ENCODE data around the gene ATG13.
"Not testable (repeated sequence)": the region's sequence is repeated elsewhere in the genome, so short reads cannot be mapped to it uniquely, and the experiment has no call there.

ATG13 gene

DNA sequence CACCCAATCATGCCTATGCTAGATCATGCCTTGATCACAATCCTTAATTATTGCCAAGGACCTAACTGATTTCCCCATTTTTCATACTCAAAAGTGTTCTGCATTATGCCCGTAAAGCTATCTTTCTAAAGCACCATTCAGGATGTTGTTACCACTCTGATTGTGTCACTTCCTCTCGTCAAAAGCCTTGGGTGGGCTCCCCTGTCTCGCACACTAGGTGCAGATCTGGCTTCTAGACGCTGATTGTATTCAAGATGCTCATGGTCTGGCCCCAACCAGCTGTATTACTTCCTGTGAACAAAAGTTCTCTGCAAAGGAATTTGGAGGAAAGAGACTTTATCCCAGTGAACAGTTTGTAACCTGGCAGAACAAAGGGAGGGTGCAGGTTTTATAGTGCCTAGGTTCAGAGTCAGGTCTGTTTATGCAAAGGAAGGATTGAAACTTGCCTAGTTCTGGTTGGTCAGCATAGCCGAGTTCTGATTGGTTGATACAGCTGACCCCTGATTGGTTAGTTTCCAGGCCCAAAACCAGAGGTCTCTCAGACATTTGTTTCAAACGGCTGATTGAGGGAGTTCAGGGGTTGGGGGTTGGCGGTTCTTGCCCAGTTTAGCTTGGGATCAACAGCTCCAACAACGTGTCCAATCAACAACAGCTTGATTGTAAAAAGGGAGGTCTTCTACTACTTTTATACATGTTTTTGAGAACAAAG, 25.4 kb downstream of the ATG13 start:
- in situ Hi-C loops (cut with MboI; ENCODE audit: low sequenced_read_pairs) = no loop called here

DNA sequence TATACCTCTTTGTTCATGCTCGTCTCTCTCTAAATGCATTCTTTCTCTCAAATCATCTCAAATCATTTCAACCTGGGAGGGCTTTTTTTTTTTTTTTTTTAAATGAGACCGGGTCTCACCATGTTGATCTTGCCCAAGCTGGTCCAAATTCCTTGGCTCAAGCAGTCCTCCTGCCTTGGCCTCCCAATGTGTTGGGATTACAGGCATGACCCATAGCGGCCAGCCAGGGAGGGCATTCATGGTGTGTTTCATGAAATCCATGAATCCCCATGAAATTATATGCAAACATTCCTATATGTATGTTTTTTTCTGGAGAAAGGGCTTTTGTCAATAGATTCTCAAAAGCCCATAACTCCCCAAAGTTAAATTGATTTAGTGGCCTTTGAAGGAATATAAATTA, 26.2 kb downstream of the ATG13 start:
- in situ Hi-C loops (cut with MboI; ENCODE audit: low sequenced_read_pairs) = no loop called here

DNA sequence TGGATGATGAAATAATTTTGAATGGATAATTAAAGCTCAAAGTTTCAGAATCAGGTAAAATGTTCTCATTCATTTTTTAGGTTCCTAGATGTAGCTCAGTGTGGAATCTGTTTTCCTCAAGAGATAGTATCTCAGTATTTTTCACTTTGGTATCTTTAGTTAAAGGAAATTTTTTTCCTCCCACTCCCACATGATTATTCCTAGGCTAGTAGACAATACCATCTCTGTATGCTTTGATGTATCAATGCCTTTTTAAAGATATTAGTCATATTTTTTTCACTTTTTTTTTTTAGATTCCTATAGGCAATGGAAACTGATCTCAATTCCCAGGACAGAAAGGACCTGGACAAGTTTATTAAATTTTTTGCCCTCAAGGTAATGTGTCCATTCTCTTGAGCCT, 26.6 kb downstream of the ATG13 start:
- in situ Hi-C loops (cut with MboI; ENCODE audit: low sequenced_read_pairs) = no loop called here

DNA sequence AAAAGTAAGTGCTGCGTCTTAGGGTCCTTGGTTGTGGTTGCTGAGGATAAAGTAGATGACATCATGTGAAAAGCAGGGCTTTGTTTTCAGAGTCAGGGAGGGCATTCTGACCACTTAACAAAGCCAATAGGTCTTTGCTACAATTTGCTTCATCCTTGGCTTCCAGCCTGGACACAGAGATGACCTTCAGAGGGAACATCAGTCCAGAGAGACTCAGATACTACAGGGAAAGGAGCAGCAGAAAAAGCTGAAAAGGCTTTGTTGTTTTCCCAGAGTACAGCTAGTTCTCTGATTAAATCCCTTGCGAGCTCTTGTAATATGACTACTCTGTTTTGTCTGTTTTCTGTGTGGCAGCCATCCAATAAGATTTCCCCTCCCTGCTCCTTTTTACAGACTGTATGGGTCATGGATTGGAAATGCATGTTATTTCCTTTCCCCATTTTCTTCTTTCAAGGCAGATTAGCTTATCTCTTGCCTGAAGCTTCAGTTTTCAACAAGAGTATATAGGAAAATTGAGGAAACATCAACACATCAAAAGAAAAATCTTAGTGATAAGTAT, 31.9 kb downstream of the ATG13 start:
- in situ Hi-C loops (cut with MboI; ENCODE audit: low sequenced_read_pairs) = no loop called here

DNA sequence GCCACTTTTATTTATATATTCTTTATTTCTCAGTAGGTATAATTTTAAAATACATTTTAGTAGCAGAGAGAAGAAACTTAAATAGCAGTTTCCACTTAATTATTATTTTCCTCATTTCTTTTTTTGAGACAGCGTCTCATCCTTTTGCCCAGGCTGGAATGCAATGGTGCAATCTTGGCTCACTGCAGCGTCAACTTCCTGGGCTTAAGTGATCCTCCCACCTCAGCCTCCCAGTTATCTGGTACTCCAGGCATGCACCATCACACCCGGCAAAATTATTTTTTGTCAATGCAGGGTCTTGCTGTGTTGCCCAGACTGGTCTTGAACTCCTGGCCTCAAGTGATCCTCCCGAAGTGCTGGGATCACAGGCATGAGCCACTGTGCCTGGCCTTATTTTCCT, 38.3 kb downstream of the ATG13 start:
- in situ Hi-C loops (cut with MboI; ENCODE audit: low sequenced_read_pairs) = no loop called here

DNA sequence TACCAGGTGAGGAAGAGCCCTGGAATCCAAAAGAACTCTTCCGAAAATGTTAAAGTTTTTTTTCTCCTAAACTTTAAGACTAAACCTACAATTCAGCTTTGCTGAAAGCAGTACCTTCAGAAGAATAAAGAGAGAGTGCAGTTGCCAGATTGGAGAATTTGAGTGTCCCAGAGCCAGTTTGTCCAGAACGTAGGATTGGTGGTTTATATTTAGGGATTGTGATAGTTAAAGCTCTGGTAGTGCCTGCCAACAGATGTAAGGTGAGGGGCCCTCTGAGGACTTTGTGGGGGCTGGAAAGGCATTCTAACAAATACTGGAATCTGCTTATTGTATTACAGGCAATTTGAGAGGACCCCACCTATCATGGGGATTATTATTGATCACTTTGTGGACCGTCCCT, 39.8 kb downstream of the ATG13 start:
- in situ Hi-C loops (cut with MboI; ENCODE audit: low sequenced_read_pairs) = no loop called here

DNA sequence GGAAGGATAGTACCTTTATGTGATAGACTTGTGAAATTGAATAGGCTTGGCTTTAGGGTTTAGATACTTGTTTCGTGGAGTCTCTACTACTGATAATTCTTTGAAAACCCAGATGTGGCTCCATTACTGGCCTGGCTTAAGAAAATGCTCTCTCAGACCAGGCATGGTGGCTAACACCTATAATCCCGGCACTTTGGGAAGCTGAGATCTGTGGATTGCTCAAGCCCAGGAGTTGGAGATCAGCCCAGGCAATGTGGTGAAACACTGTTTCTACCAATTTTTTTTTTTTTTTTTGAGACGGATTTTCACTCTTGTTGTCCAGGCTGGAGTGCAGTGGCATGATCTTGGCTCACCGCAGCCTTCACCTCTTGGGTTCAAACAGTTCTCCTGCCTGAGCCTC, 40.9 kb downstream of the ATG13 start:
- in situ Hi-C loops (cut with MboI; ENCODE audit: low sequenced_read_pairs) = no loop called here

DNA sequence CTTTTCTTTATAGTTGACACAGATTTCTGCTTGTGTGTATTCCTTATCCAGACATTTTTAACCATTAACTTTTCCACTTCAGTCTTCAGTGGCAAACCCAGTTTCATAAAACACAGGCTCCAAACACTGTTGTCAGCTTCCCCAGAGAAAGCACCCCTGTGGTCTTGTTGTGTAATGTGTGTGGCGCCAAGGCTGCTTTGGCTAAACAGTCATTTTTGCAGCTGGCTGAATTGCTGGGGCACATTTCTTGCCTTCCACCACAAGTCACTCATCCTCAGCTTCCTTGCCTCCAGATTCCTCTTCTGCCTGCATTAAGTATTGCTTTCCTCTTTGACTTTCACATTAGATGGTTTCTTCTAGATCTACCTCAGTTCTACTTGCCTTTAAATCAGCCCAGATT, 42.6 kb downstream of the ATG13 start:
- in situ Hi-C loops (cut with MboI; ENCODE audit: low sequenced_read_pairs) = no loop called here

DNA sequence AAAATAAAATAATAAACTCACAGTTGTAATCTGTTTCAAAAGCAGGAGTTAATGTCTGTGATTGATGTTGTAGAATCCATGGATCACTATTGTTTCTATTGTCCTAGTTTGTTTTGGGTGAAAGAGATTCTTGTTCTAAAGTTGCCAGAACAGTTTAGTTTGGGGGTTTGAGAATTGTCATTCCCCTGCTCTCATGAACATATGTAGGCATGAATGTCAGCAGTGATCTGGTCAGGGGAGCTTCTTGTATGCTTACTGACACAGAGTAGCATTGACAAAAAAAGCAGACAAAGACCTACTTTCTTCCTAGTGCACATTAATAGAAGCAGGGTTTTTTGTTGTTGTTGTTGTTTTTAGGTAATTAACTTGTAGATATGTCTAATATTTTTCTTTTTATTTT, 44.5 kb downstream of the ATG13 start:
- in situ Hi-C loops (cut with MboI; ENCODE audit: low sequenced_read_pairs) = no loop called here

DNA sequence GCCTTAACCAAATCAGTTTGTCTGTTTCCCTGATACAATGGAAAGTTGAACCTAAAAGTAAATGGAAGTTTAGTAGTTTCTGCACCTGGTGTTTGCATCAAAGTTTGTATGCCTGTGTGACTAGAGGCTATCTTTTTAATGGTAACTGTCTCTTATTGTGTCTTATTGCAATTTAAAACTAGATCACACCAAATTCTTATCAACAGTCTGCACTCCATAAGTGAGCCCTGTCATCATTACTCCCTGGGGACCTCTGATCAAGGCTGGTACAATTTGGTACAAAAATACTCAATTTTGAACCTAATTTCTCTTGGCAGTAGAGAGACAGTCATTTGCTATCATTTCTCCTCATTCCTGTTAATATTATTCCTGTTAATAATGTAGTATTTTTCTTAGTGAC, 45.0 kb downstream of the ATG13 start:
- in situ Hi-C loops (cut with MboI; ENCODE audit: low sequenced_read_pairs) = no loop called here

DNA sequence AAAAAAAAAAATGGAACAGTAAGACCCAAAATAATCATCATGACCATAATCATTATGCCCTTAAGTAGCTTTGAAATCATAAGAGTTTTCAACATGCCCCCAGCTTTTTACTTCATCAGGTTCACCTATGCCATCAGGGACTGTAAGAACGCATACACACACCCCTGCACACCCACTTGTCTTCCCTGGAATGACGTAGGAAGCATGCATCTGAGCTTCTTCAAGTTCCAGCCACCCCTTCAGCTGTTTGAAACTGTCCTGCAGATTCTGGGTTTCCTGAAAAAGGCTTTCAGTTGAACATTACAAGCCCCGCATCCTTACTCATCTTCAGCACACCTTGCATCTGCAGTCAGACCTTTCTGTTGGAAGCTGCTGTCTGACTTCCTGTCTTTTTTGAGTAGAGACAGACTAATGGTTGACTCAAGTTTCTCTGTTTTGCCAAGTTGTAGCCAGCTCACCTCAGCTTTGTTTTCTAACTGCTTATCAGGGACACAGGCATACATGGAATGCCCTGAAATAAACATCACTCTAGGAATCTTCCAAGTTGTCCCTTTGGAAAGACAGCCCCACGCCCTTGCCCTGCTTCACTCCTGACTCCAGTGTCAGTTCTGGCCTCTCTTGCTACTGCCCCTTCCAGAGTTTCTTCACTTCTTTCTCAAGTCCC, 46.1 kb downstream of the ATG13 start:
- in situ Hi-C loops (cut with MboI; ENCODE audit: low sequenced_read_pairs) = no loop called here

DNA sequence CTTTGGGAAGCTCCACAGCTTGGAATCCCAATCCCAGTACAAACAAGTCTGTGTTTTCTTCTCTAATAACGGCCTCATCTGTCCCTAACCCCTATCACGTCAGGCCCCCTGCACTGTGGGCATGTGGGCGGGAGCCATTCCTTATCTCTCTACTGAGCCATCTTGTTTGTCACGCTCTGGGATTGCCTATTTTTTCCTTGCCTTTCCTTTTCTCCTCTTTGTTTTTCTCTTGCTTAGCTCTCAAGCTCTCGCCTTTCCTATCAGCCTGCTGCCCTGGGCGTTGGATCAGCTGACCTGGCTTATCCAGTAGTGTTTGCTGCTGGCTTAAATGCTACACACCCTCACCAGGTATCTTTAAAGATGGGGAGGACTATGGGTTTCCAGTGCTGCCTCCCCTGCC, 47.3 kb downstream of the ATG13 start:
- in situ Hi-C loops (cut with MboI; ENCODE audit: low sequenced_read_pairs) = no loop called here

DNA sequence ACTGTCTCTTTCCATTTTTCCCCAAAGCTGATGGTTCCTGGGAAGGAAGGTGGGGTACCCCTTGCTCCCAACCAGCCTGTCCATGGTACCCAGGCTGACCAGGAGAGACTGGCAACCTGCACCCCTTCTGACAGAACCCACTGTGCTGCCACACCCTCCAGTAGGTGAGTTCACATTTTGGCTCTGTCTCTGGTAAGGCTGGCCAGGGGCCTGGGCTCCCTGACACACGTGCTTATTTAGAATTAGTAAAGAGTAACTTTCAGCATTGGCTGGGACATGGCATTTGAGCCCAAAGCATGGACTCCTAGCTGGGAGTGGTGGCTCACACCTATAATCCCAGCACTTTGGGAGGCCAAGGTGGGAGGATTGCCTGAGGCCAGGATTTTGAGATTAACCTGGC, 48.0 kb downstream of the ATG13 start:
- in situ Hi-C loops (cut with MboI; ENCODE audit: low sequenced_read_pairs) = no loop called here

DNA sequence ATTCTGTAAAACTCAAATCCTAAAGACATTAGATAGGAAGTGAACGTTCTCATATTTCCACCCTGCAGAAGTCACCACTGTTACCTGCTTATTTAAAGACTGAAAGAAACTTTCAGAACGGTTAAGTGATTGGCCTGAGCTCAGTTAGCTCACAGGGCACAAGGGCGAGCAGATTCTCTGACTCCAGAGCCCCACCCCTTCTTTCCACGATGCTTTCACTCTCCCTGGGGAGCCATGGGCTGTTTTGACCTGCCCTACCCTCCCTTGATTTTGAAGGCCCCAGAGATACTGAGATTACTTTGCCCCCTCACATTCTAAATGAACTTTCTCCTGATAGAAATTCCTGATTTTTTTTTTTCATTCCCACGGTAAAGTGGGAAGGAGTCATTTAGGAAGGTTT, 49.2 kb downstream of the ATG13 start:
- in situ Hi-C loops (cut with MboI; ENCODE audit: low sequenced_read_pairs) = no loop called here

DNA sequence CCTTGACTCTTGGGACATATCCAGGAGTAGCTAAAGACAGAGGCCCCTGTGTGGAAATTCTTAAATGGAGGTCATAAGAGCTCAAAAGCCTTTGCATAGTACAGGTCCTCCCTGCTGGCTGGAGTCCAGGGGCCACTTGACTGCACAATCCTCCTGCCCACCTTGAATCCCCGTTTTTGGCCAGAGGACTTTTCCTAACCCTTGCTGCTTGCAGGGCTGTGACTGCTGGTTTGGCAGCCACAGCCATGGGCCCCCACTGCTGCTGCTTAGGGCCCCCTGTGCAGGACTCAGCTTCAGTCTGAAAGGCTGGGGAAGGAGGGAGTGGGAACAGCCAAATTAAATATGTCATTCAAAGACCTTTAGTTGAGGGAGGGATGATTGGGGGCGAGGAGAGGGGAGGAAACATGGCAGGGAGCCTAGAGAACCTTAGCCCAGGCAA, 49.7 kb downstream of the ATG13 start:
- in situ Hi-C loops (cut with MboI; ENCODE audit: low sequenced_read_pairs) = no loop called here

DNA sequence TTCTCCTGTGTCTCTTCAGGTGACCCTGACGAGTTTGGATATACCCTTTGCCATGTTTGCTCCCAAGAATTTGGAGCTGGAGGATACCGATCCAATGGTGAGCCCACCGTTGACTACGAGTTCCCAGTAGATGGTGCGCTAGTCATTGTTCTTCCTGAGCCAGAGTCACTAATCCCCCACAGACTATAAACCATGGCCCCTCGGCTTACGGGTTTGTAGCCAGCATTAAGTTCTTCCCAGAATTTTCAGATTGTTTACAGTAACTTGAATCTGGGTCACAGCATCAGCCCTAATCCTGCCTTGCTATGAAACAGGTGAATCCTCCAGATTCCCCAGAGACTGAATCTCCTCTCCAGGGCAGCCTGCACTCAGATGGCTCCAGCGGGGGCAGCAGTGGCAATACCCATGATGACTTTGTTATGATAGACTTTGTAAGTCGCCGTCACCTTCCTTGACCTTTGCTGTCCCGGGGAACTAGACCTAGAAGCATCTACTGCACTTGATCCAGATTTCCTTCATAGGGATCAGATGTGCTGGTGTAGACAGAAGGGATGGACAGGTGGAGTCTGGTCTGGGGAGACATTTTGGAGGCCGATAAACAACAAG, 51.2 kb downstream of the ATG13 start:
- in situ Hi-C loops (cut with MboI; ENCODE audit: low sequenced_read_pairs) = no loop called here

DNA sequence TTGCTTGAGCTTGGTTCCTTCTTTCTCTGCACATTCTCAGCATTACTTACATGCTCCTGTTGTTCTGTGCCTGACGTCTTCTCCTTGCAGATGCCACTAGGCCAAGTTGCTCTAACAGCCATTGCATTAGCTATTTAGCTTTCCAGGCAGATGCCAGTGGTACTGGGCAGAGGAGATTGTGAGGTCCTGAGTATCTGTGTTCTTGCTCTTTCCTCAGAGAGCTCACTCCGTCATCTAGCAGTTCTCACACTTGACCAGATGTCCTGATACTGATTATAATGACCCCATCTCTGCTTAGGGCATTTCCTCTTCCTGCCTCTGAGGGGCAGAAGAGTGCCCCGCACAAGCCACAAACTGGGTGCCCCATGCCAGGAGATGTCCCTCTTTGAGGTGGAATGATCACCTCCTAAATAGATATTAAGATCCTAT, 52.4 kb downstream of the ATG13 start:
- in situ Hi-C loops (cut with MboI; ENCODE audit: low sequenced_read_pairs) = no loop called here

DNA sequence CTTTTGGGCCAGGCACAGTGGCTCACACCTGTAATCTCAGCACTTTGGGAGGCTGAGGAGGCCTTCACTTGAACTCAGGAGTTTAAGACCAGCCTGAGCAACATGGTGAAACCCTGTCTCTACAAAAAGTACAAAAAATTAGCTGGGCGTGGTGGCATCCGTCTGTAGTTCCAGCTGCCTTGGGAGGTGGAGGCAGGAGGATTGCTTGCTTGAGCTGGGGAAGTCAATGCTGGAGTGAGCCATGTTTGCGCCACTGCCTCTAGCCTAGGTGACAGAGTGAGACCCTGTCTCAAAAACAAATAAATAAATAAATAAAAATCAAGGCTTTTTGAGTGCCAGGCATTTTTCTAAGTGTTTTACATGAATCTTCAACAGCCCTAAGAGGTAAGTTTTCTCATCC, 53.2 kb downstream of the ATG13 start:
- in situ Hi-C loops (cut with MboI; ENCODE audit: low sequenced_read_pairs) = not testable (repeated sequence)

DNA sequence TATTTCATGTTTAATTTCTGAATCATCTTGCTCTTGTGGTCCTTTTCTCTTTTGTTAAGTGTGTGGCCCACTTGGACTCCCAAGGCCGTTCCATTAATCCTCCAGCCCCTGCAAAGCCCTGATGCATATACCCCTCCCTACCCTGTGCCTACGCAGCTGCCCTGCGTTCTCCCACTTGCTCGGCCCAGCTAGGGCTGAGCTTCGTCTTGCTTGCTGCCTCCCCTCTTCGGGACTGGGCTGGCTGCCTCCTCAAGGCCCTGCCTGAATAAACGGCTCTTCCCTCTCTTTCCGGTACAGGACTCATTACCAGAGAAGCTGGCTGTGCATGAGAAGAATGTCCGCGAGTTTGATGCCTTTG, 54.6 kb downstream of the ATG13 start:
- in situ Hi-C loops (cut with MboI; ENCODE audit: low sequenced_read_pairs) = no loop called here

DNA sequence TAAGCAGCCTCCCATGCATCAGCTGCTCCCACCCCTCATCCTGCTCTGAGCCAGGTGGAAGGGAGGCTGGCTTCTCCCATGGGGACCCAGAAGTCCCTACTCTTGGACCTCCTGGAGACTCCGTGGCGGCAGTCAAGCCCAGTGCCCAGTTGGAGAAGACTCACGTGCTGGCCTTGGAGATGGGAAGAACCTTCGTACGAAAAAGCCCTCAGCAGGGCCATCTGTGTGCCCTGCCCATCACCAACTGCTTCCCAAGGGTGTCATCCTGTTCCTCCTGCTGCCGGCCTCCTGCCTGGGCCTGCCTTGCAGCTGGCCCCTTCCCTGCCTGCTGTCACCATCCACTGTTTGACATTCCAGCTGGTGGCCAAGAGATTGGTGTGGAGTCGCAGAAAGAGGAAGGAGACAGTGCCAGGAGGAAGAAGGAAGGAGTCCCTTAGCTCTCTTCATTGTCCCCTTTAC, 55.1 kb downstream of the ATG13 start:
- in situ Hi-C loops (cut with MboI; ENCODE audit: low sequenced_read_pairs) = no loop called here

DNA sequence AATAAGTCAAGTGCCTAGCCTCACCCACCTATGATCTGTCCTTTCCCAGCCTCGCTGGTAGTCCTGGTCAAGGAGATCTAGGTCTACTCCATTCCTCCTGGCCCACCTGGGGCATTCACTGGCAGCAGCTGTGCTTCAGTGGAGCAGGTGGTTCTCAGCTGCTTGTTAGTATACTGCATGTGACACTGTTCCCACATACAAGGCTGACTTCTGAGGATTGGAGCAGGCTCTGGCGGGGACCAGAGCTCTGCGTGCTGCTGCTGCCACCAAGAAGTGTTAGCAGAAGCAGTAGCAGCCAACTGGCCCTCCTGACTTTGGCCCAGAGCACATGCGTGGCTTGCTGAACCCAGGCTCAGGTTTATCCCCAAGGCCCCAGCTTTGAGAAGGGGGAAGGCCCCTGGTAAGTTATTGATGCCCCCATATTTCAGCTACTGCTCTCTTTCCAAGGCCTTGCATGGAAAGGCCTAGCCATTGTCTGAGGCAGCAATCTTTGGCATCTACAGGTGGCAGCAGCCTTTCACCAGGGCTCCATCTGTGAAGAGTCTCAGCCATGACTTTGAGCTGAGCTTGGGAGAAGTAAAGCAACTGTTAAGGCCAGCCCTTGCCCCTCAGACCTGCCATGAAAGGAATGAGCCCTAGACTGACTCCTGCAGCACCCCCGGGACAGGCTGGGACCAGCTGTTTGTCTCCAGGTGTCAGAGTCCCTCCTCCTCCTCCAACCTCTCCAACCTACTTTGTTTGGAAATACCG, 56.5 kb downstream of the ATG13 start:
- in situ Hi-C loops (cut with MboI; ENCODE audit: low sequenced_read_pairs) = no loop called here

Data from hTERT RPE-1 (cell line).